Urinary bladder (tissue), 4 donors: Measurements from ENCODE around the gene IL3RA. TPM values are rescaled to one million over a fixed set of nuclear protein-coding genes. Genes with fewer than 3 reads are reported as not detected.
"Not testable (repeated sequence)": the region's sequence is repeated elsewhere in the genome, so short reads cannot be mapped to it uniquely, and the experiment has no call there.

Experiments
- DNase-seq: peaks from one replicate; pipeline ENCODE4 v3.0.0-alpha.2; 2015; ENCODE audit errors: extremely low spot score
- H3K27ac ChIP-seq: one replicate; pipeline ENCODE4 v1.5.1; 2013; ENCODE audit warnings: low read depth, mild to moderate bottlenecking, moderate library complexity
- H3K36me3 ChIP-seq: one replicate; pipeline ENCODE4 v1.6.1; 2013; ENCODE audit warnings: mild to moderate bottlenecking, moderate library complexity; ENCODE audit not compliant: insufficient read depth
- H3K4me1 ChIP-seq: one replicate; pipeline ENCODE4 v1.6.1; 2013; ENCODE audit warnings: mild to moderate bottlenecking, moderate library complexity; ENCODE audit not compliant: insufficient read depth
- H3K4me3 ChIP-seq: one replicate; pipeline ENCODE4 v1.5.1; 2013; ENCODE audit warnings: low read depth, low read length
- WGBS: extraction: QIAGEN DNeasy Blood & Tissue Kit; methylation state at CpG from one replicate; pipeline ENCODE4 v1.1.7; 2013; 5-methylcytosine and 5-hydroxymethylcytosine counted together
- polyA plus RNA-seq: library from polyadenylated mRNA; stranded (reverse); fragments of 200-250 nt; gene quantifications from one replicate; pipeline ENCODE4 v1.2.3, GENCODE V29; 2013
- small RNA-seq: library from RNA; depleted of rRNA; stranded (forward); fragments of <200 nt; gene quantifications from one replicate; pipeline ENCODE3, GENCODE V24; 2014
- total RNA-seq: library from RNA; depleted of rRNA; stranded (reverse); fragments of >200 nt; gene quantifications from one replicate; pipeline ENCODE4 v1.2.3, GENCODE V29; 2014
- donor health status: healthy with polysubstance abuse.
- donor health status: healthy.

IL3RA gene
- total and polyA plus RNA-seq, 2 donors: 2.5 to 16.7 TPM

GRCh38 chrX:1422135-1422465, 85.5 kb downstream of the IL3RA start:
- Histone ChIP-seq H3K4me1 (no peaks in the 10 kb centered on the region), H3K4me3 (no peak overlapping the region), H3K27ac (no peak overlapping the region), H3K36me3 (peaks cover 8% of the 10 kb centered on the region)
- WGBS: 98% methylated on average over 4 of the region's 4 CpGs
- no peak for DNase-seq

DNA sequence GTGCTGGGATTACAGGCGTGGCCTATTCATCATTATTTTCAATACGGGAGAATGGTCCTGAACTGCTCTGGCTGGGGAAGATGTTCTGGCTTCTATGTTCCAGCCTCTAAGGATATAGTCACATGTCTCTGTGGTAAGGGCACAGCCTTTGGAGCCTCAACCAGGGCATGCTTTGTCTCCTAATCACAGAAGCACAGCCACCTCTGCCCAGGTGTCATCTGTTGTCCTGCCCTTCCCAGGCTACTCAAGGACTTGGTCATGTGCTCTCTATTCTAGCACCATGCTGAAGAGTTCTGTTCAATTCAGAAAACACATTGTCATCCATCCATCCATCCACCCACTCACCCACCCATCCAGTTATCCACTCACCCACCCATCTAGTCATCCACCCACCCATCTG, 86.6 kb downstream of the IL3RA start:
- Histone ChIP-seq H3K4me1 (no peaks in the 10 kb centered on the region), H3K4me3 (no peak overlapping the region), H3K27ac (no peak overlapping the region), H3K36me3 (peaks cover 8% of the 10 kb centered on the region)
- DNase-seq: no peak
- 71% methylated on average over 2 of the region's 2 CpGs for WGBS

GRCh38 chrX:1424147-1424851, 87.7 kb downstream of the IL3RA start:
- no peaks in the 10 kb centered on the region for H3K4me1 ChIP-seq
- peaks cover 4% of the 10 kb centered on the region for H3K36me3 ChIP-seq
- 89% methylated on average over 9 of the region's 9 CpGs for WGBS
- no peak overlapping the region for H3K27ac ChIP-seq
- no peak overlapping the region for H3K4me3 ChIP-seq
- DNase-seq: no peak

- DNase-seq: no peak
- no peaks in the 10 kb centered on the region for H3K4me1 ChIP-seq
- no peak overlapping the region for H3K27ac ChIP-seq
- peaks cover 4% of the 10 kb centered on the region for H3K36me3 ChIP-seq
- H3K4me3 ChIP-seq: no peak overlapping the region
- WGBS: 89% methylated on average over 10 of the region's 10 CpGs
Measured at GRCh38 chrX:1425381-1425780, 88.8 kb downstream of the IL3RA start.

DNA sequence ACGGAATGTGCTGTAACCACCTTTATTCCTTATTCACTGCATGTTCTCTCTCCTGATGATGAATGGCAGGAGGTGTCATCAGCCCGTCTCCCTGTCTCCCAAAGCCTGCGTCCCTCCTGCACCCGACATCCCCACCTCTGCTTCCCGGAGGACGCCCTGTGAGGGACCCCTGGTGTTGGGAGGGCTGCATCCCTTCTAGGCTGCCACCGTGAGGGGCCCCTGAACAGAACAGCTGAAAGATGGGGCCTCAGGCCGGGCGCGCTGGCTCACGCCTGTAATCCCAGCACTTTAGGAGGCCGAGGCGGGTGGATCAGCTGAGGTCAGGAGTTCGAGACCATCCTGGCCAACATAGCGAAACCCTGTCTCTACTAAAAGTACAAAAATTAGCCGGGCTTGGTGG, 89.7 kb downstream of the IL3RA start:
- whole genome bisulfite sequencing: 90% methylated on average over 16 of the region's 16 CpGs
- not testable (repeated sequence) for H3K4me3 ChIP-seq, DNase-seq, H3K4me1 ChIP-seq, H3K36me3 ChIP-seq, H3K27ac ChIP-seq

DNA sequence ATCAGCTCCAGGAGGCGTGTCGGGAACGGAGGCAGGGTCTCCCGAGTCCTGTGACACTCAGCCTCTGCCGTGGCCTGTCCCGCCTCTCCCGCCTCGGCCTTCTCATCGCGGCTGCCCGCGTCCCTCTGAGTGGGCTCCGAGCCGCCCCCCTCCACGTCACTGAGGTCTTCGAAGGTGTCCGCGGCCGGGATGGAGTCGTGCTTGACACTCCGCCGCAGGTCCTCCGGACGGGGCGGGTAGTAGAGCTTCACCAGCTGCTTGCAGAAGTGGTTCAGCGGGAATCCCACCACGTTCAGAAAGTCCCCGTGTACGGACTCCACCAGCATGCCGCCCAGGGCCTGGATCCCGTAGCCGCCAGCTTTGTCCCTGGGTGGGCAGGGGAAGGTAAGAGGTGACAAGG, 91.2 kb downstream of the IL3RA start:
- H3K36me3 ChIP-seq: peaks cover 4% of the 10 kb centered on the region
- H3K4me1 ChIP-seq: no peaks in the 10 kb centered on the region
- H3K4me3 ChIP-seq: no peak overlapping the region
- 96% methylated on average over 32 of the region's 32 CpGs for WGBS
- H3K27ac ChIP-seq: no peak overlapping the region
- no peak for DNase-seq

DNA sequence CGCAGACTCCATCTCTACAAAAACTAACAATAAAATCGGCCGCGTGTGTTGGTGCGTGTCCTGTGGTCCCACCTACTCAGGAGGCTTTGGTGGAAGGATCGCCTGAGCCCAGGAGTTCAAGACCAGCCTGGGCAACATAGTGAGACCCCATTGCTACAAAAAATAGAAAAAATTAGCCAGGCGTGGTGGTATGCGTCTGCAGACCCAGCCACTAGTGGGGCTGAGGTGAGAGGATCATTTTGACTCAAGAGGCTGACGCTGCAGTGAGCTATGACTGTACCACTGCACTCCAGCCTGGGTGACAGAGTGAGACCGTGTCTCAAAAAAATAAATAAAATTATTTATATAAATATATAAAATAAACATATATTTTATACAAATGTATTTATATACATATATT, 93.9 kb downstream of the IL3RA start:
- WGBS: 97% methylated on average over 10 of the region's 10 CpGs
- Histone ChIP-seq H3K36me3 (peaks cover 1% of the 10 kb centered on the region), H3K4me3 (no peak overlapping the region), H3K27ac (no peak overlapping the region), H3K4me1 (no peaks in the 10 kb centered on the region)
- DNase-seq: no peak

Small RNAs within 50 kb of the gene (small RNA-seq; reads per million reads assigned to genes)
- gene MIR3690 (not detected), gene RNA5SP498 (not detected)

Other genes starting within 250 kb of the IL3RA start
- gene CRLF2, start 124.1 kb upstream of the IL3RA start, total RNA-seq: 0.48 TPM
- gene CRLF2, start 124.1 kb upstream of the IL3RA start, polyA plus RNA-seq: 0.20 TPM
- gene CSF2RA, start 68.0 kb upstream of the IL3RA start, total RNA-seq: 7.7 TPM
- gene CSF2RA, start 68.0 kb upstream of the IL3RA start, polyA plus RNA-seq: 3.8 TPM
- gene SLC25A6, start 55.3 kb downstream of the IL3RA start, total RNA-seq: 125 TPM
- gene SLC25A6, start 55.3 kb downstream of the IL3RA start, polyA plus RNA-seq: 587 TPM
- 9.1 TPM for gene ASMTL, start 116.1 kb downstream of the IL3RA start, total RNA-seq
- gene ASMTL, start 116.1 kb downstream of the IL3RA start, polyA plus RNA-seq: 46.2 TPM
- gene P2RY8, start 200.4 kb downstream of the IL3RA start, total RNA-seq: 0.26 TPM
- gene P2RY8, start 200.4 kb downstream of the IL3RA start, polyA plus RNA-seq: 2.6 TPM